Cortex of kidney (tissue), 1 donor: Measurements from ENCODE around the gene NPAS1.
"Not testable (repeated sequence)": the region's sequence is repeated elsewhere in the genome, so short reads cannot be mapped to it uniquely, and the experiment has no call there.

ENCODE experiments used
- DNase-seq: peaks from one replicate; lab custom pipeline; 2025; lab: John Stamatoyannopoulos, UW

The NPAS1 gene

DNA sequence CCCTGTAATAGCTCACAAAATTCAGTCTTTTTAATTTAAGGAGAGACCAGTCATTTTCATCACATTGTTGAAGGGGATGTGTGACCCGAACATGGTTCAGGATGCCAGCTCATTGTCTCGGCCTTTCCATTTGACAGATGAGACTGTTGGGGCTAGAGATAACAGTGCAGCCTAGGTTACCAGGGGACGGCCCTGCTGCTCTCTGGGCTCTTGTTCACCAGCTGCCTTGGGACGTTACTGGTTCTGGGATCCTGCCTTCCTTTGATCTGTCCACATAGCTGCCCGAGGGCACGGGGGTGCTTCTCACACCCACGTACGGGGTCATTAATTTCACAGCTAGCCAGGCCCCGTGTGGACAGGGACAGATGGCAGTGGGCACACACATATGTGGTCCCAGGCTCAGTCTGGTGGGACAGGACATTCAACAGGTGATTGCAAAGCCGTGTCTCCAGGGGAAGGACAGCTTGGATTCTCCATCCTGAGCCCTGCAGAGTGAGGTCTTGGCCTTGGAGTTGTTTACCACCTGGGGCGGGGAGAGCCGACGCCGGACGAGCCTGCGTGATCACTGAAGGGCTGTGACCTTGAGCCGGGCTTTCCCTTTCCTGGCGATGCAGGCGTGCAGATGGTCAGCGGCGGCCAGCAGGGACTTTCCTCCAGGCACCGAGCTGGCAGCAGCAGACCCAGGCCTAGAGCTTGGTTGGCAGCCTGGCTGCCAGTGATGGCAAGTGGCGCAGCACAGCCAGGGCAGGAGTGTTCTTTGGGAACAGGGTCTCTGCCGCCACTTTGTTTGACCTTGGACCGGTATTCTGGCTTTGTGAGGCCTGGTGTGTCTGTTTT, 26.7 kb upstream of the NPAS1 start:
- DNase-seq = no peak

DNA sequence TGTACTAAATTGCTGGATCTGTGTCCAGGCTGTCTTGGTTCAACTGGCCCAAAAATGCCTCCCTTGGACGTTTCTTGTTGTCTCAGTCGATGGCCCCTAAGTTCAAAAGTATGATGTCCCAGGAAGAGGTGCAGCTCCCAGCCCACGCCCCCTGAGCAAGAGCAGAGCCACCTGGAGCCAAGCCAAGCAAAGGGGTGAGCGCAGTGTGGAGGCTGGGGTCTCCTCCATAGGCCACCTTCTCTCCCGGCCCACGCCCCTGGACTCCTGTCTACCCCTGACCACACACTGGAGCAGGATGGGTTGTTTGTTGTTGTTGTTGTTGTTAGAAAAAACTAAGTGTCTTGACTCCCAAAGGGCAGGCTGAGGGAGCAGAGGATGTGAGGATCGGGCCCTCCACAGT, 26.0 kb upstream of the NPAS1 start:
- DNase-seq = no peak

DNA sequence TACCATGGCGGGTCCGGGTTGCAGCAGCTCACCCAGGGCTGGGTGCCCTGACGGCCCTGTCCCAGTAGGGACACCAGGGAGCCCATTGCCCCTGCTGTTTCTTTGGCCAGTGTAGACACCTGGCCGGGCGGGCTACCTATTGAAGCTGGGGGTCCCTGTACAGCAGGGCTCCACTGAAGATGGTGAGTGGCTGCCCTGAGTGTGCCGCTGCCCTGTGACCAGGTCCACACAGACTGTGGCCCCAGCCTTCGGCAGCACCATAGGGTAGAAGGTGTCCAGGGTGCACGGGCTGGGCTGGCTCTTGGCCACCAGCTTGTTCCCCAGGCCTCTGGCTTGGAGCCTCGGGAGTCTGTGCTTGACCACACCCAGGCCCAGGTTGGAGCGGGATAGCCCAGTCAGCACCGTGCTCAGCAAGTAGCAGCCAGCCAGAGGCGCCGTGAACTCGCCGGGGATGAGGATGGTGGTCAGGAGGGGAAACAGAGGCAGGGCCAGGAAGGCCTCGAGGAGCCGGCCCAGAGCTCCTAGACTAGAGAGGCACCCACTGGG, 25.4 kb upstream of the NPAS1 start:
- no peak for DNase-seq

DNA sequence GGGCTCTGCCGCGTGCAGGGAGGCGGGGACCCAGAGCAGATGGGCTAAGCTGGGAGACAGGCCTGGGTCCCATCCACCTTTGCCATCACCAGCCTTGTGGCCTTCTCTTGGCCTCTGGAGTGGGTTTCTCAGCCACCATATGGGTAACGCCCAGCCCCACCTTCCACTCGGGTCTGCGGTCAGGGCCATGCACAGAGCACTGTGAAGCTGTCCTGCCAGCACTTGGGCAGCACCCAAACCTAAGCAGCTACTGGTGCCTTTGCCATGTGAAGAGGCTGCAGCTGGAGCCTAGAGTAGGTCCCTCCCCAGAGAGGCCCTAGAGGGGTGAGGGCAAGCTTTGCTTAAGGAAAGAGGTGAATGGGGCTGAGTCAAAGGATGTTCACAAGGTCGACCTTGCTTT, 24.1 kb upstream of the NPAS1 start:
- DNase-seq = no peak

- DNase-seq = no peak
These were observed 21.1 kb upstream of the NPAS1 start for GRCh38 chr19:46998445-46999125.

- DNase-seq = no peak
These were observed 20.3 kb upstream of the NPAS1 start for GRCh38 chr19:46999377-46999776.

GRCh38 chr19:46999878-47000277, 19.8 kb upstream of the NPAS1 start:
- no peak for DNase-seq

GRCh38 chr19:47000373-47000772, 19.3 kb upstream of the NPAS1 start:
- no peak for DNase-seq

DNA sequence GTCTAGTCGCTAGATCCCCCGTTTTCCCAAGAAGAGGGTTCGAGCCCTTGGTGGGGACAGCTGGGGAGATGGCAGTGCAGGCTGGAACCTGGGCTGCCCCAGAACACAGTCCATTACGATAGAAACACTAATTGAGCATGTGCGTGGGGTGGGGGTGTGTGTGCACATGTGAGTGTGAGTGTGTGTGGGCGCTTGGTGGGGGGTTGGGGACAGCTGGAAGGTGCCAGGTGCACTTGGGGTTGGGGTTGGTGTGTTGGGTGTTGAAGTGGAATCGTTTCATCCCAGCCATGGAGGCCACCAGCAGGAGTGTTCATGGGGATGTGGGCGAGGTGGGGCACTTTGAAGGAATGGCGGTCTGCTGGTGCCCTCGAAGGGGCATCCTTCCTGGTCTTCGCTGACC, 18.1 kb upstream of the NPAS1 start:
- no peak for DNase-seq

GRCh38 chr19:47002106-47002766, 17.4 kb upstream of the NPAS1 start:
- DNase-seq = no peak

- DNase-seq = no peak
These were observed 16.6 kb upstream of the NPAS1 start for GRCh38 chr19:47002853-47003610.

GRCh38 chr19:47003611-47004465, 15.8 kb upstream of the NPAS1 start:
- DNase-seq = no peak

- DNase-seq = no peak
These were observed 14.4 kb upstream of the NPAS1 start for GRCh38 chr19:47005164-47005641.

DNA sequence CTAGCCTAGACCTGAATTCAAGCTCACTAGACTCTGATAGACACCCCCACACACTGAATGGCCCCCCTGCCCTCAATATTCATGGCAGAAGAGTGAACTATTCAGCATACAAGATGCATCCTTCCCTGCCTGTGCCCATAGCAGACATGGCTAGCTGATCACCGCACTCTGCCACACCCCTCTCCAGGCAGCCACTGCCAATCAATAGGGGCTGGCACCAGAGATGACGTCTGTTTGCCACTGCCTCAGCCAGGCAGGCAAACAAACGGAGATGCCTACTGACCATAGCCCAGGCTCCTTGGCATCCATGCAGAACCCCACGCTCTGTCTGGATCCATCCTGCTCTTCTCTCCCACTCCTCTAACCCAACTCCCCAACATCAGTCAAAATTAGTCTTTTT, 13.8 kb upstream of the NPAS1 start:
- no peak for DNase-seq

DNA sequence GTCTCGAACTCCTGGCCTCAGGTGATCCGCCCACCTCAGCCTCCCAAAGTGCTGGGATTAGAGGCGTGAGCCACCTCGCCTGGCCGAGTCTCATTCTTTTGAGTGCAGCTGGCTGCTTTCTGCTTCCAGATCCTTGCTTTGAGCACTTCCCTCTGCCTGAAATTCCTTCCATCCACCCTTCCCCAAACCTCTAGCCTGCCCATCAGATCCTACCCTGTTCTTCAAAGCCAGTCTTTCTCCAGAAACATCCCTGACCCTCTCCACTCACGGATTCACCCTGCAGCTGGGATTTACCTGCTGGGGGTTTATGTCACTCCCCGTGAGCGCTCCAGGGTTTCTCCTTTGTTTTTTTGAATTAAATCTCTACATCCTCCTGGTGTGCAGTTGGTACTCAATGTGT, 13.1 kb upstream of the NPAS1 start:
- DNase-seq = no peak

DNA sequence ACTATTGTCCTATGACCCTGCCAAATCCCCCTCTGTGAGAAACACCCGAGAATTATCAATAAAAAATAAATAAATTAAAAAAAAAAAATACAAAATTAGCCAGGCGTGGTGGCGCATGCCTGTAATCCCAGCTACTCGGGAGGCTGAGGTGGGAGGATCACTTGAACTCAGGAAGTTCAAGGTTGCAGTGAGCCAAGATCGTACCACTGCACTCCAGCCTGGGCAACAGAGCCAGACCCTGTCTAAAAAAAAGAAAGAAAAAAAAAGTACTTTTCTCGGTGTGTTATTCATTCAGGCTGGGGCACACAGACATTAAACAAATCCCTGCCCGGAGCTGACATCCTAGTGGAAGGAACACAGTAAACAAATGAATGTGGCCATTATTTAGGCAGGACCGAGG, 9.1 kb upstream of the NPAS1 start:
- DNase-seq = not testable (repeated sequence)

- no peak for DNase-seq
These were observed 7.0 kb upstream of the NPAS1 start for GRCh38 chr19:47012617-47013016.

GRCh38 chr19:47013041-47013517, 6.6 kb upstream of the NPAS1 start:
- no peak for DNase-seq

DNA sequence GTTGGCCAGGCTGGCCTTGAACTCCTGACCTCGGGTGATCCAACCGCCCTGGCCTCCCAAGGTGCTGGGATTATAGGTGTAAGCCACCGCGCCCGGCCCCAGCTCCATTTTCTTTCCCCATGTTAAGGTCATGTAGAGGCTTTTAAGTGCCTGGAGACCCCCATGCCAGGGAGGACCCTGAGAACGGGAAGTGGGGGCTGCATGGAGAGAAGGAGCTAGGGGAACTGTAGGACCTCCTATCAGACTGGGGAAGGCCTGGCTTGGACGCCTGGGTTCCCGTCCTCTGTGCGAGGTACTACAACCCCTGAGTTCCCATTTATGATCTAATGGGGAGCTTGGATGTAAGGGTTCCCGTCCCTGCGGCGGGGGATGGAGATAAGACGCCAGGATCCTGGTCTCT, 714 bp upstream of the NPAS1 start:
- DNase-seq = no peak

DNA sequence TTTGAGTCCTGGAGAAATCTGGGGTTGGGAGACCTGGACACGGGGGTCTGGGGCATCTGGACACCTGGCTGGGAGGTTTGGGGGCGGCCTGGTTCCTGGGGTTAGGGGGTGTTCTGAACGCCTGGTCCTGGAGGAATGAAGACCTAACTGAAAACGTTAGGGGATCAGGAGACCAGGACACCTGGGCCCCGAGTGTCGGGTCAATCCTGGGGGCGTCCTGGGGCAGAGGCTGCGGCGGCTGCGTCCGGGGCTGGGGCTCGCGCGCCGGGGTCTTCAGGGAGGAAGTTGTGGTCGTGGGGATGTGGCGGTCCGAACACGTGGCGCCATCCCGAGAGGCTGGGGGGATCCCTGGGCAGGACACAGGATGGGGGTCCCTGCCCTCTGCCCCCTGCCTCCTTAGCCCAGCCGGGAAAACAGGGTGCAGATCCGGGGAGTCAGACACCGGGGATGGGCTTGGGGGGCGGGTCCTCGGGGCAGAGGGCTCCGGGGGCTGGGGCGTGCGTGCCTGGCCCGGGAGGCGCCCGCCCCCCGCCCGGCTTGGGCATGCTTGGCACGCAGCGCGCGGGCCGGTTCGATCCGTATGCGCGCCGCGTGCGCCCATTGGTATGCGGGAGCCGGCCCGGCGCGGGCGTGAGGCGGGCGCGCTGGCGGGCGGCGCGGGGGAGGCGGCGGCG, 632 bp downstream of the NPAS1 start:
- no peak for DNase-seq
